ENCODE measurements around the gene LGI4.

DNA sequence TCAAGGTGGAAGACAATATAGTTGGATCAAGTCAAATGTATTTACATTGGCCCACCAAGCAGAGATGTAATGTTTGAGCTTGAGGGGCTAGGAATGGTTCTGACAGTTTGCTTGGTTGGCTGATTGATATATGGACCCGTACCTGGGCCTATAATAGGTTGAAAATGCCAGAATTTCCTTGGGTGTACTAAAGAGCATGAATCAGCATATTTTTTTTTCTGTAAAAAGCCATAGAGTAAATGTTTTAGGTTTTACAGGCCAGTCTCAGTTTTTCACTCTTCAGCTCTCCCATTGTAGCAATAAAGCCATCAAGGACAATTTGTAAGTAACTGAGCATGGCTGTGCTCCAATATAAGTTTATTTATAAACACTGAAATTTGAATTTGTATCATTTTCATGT lies 46.5 kb upstream of the LGI4 start:
- TF ChIP-seq, protein P1, sequence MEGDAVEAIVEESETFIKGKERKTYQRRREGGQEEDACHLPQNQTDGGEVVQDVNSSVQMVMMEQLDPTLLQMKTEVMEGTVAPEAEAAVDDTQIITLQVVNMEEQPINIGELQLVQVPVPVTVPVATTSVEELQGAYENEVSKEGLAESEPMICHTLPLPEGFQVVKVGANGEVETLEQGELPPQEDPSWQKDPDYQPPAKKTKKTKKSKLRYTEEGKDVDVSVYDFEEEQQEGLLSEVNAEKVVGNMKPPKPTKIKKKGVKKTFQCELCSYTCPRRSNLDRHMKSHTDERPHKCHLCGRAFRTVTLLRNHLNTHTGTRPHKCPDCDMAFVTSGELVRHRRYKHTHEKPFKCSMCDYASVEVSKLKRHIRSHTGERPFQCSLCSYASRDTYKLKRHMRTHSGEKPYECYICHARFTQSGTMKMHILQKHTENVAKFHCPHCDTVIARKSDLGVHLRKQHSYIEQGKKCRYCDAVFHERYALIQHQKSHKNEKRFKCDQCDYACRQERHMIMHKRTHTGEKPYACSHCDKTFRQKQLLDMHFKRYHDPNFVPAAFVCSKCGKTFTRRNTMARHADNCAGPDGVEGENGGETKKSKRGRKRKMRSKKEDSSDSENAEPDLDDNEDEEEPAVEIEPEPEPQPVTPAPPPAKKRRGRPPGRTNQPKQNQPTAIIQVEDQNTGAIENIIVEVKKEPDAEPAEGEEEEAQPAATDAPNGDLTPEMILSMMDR (IDR thresholded peaks at IDR 0.05) = no peak
- no peak for TF ChIP-seq POLR2A (IDR thresholded peaks at IDR 0.05)
